ENCODE data around the gene PDZD8.

GRCh38 chr10:117419921-117420320 is 44.7 kb upstream of the PDZD8 start:
- TF ChIP-seq CTCF (IDR thresholded peaks at IDR 0.05): peak in 2 of 6 experiments; percentile 12 to 25
- no peak for TF ChIP-seq POLR2A (IDR thresholded peaks at IDR 0.05)

Data from adrenal gland (tissue), 5 donors.